ENCODE data around the gene DNAI2. TPM values are rescaled to one million over a fixed set of nuclear protein-coding genes. Genes with fewer than 3 reads are reported as not detected.

DNAI2 gene
- polyA plus RNA-seq, 3 donors = 0.09 to 0.22 (median 0.15) TPM

GRCh38 chr17:74295625-74296547 is 21.9 kb downstream of the DNAI2 start:
- DNase-seq (ENCODE audit: extremely low read depth in 1 of 11, low read depth in 9 of 11, low spot score in 4 of 11) = no peak

GRCh38 chr17:74296548-74296936 is 22.5 kb downstream of the DNAI2 start:
- peak in 1 of 11 donors; percentile 49 for DNase-seq (ENCODE audit: extremely low read depth in 1 of 11, low read depth in 9 of 11, low spot score in 4 of 11)

DNA sequence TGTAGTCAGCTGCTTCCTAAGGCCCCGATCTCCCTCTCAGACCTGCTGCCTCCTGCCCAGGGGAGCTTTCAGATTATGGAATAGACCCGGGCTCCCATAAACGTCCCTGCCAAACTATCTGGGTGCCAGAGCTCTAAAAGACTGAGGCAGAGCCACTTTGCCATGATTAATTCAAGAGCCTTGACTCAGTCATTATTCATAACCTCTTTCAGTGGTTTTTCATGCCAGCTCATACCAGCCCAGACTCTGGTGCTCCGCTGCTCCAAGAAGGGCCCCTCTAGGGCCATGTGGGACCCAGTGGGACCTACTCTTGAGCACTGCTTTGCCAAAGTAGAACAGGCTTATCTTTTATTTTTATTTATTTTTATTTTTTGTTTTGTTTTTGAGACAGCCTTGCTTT is 23.9 kb downstream of the DNAI2 start:
- no peak for DNase-seq (ENCODE audit: extremely low read depth in 1 of 11, low read depth in 9 of 11, low spot score in 4 of 11)

- DNase-seq (ENCODE audit: extremely low read depth in 1 of 11, low read depth in 9 of 11, low spot score in 4 of 11) = no peak
Measured at GRCh38 chr17:74298778-74299177, 24.7 kb downstream of the DNAI2 start.

- no peak for DNase-seq (ENCODE audit: extremely low read depth in 1 of 11, low read depth in 9 of 11, low spot score in 4 of 11)
Measured at GRCh38 chr17:74299226-74300009, 25.4 kb downstream of the DNAI2 start.

DNA sequence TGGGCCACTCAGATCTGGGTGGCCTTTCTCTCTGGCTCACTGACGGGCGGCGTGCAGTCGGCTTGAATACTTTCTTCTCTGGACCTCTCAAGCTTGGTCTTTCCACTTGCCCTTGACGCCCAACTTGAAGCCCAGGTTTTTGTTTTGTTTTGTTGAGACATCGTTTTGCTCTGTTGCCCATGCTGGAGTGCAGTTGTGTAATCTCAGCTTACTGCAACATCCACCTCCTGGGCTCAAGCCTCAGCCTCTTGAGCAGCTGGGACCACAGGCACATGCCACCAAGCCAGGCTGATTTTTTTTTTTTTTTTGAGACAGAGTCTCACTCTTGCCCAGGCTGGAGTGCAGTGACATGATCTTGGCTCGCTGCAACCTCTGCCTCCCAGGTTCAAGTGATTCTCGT is 29.3 kb downstream of the DNAI2 start:
- no peak for DNase-seq (ENCODE audit: extremely low read depth in 1 of 11, low read depth in 9 of 11, low spot score in 4 of 11)

- no peak for DNase-seq (ENCODE audit: extremely low read depth in 1 of 11, low read depth in 9 of 11, low spot score in 4 of 11)
Measured at GRCh38 chr17:74304184-74304583, 30.1 kb downstream of the DNAI2 start.

DNA sequence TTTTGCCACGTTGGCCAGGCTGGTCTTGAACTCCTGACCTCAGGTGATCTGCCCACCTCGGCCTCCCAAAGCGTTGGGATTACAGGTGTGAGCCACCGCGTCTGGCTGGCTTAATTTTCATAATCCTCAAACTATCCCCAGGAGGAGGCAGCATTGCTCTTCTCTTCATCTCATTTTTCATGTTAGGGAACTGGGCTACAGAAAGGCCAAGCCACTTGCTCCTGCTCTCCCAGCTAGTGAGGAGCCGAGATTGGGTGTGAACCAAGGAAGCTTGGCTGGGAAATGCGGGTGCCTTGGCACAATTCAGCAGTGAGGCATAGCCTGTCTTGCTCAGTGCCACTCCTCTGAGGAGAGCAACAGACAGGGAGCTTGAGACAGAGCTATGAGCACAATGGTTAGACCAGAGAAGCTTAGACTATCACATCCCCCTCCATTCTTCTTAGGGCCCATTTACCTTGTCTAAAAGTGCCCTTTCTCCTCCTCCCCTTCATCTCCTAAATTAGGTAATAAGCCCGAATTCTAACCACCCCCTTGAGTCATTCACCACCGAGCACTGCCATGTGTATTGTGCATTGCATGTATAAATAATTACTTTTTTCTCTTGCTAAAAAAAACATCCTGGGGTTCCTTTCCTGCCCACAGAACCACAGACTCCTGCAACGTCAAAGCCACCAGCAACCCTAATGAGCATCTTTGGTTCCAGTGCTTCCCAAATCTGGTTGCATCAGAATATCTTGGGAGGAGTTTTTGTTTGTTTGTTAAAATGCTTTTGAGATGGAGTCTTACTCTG is 32.0 kb downstream of the DNAI2 start:
- no peak for DNase-seq (ENCODE audit: extremely low read depth in 1 of 11, low read depth in 9 of 11, low spot score in 4 of 11)

GRCh38 chr17:74307984-74308773 is 34.1 kb downstream of the DNAI2 start:
- no peak for DNase-seq (ENCODE audit: extremely low read depth in 1 of 11, low read depth in 9 of 11, low spot score in 4 of 11)

- DNase-seq (ENCODE audit: extremely low read depth in 1 of 11, low read depth in 9 of 11, low spot score in 4 of 11) = no peak
Measured at GRCh38 chr17:74309902-74310301, 35.9 kb downstream of the DNAI2 start.

GRCh38 chr17:74314877-74315276 is 40.8 kb downstream of the DNAI2 start:
- no peak for DNase-seq (ENCODE audit: extremely low read depth in 1 of 11, low read depth in 9 of 11, low spot score in 4 of 11)

DNA sequence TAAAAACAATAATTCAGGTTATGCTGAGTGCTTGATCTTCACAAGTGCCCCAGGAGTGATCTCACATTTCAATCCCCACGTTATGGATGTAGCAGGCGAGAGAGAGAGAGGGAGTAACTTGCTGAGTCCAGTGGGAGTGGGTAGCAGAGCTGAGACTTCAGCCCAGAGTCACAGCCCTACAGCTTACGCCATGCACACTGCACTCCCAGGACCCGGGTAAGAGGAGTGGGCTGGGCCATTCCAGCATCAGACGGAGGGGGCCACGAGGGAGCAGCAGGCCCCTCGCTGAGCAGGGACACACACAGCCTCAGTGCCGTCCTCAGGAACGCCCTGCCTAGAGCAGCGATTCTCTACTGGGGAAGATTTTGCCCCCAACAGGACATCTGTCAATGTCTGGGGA is 42.2 kb downstream of the DNAI2 start:
- DNase-seq (ENCODE audit: extremely low read depth in 1 of 11, low read depth in 9 of 11, low spot score in 4 of 11) = no peak

DNA sequence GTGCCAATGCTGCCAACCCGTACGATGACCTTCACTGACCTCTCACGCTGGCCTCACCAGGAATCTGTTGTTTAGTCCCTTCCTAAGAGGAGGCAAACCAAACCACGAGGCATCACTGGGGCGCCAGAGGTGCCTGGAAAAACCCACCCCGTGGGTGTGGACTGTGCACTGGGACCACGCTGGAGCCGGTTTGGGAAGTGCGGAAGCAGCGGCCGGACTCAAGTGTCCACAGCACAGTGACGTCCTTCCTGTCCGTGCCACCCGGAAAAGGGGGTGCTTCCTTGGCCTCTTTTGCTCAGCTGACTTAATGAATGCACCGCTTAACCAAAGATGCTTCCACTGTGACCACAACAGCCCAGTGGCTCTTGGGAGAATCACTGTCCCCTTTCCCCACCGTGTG is 43.0 kb downstream of the DNAI2 start:
- no peak for DNase-seq (ENCODE audit: extremely low read depth in 1 of 11, low read depth in 9 of 11, low spot score in 4 of 11)

DNA sequence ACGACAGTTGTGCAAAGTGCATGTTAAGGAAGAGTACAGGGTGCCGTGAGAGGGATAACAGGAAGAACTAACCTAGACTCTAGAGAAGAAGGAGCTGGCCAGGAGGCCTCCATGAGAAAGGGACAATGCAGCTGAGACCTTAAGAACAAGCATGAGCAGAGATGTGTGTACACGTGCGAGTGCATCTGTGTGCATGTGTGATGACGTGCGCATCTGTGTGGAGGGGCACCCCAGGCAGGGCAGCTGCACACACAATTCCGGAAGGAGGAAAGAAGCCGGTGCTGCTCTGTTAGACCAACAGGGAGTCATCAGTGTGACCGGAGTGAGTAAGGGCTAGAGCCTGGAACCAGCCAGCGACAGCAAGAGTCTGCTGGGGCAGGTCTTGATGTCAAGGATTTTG is 44.4 kb downstream of the DNAI2 start:
- no peak for DNase-seq (ENCODE audit: extremely low read depth in 1 of 11, low read depth in 9 of 11, low spot score in 4 of 11)

DNA sequence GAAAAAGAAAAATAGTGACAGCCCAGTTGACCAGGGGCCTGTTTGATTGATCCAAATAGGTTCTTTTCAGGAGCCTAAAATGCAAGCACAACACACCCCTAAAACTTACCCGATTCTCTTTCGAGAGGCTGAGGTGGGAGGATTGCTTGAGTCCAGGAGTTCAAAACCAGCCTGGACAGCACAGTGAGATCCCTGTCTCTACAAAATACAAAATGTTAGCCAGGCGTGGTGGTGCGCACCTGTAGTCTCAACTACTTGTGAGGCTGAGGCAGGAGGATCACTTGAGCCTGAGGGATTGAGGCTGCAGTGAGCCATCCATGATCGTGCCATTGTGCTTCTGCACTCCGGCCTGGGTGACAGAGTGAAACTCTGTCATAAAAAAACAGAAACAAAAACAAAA is 50.5 kb downstream of the DNAI2 start:
- no peak for DNase-seq (ENCODE audit: extremely low read depth in 1 of 11, low read depth in 9 of 11, low spot score in 4 of 11)

DNA sequence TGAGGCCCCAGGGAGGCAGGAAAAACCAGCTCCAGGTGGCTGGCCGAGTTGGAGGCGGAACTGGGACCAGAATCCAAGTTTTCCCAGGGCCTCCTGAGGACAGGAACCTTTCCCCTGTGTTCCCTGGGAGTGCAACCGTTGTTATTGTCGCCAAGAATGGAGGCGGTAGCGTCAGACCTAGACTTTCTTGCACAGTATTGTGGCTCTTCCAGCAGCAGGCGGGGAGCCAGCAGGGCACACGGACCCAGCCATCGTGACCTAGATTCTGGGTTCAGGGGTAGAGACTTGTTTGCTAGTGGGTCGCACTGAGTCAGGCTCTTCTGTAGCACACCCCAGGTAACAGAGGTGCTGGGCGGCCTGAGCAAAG is 51.3 kb downstream of the DNAI2 start:
- no peak for DNase-seq (ENCODE audit: extremely low read depth in 1 of 11, low read depth in 9 of 11, low spot score in 4 of 11)

- peak in 7 of 11 donors; percentile 22 to 45 (median 36) for DNase-seq (ENCODE audit: extremely low read depth in 1 of 11, low read depth in 9 of 11, low spot score in 4 of 11)
Measured at GRCh38 chr17:74325743-74326379, 51.8 kb downstream of the DNAI2 start, which contains the start of gene KIF19. KIF19 (plus strand) TSS chr17:74326226; CDS start chr17:74326350, 124 bp downstream.

- no peak for DNase-seq (ENCODE audit: extremely low read depth in 1 of 11, low read depth in 9 of 11, low spot score in 4 of 11)
Measured at GRCh38 chr17:74326506-74326905, 52.5 kb downstream of the DNAI2 start.
